Measurements from ENCODE around the gene DIP2C.

GRCh38 chr10:359762-360161, 329.7 kb downstream of the DIP2C start:
- no peak for TF ChIP-seq POLR2A (IDR thresholded peaks at IDR 0.05)
- TF ChIP-seq CTCF (IDR thresholded peaks at IDR 0.05), result no peak
- no peak for TF ChIP-seq POLR2AphosphoS5 (IDR thresholded peaks at IDR 0.05)

Measured in stomach (tissue), 4 donors.